OCI-LY7 (cell line): ENCODE measurements around the gene LIN28A. TPM values are rescaled to one million over a fixed set of nuclear protein-coding genes. Genes with fewer than 3 reads are reported as not detected.
A peak's percentile ranks its signal among the peaks of the same experiment; 100 is the strongest.

ENCODE experiments used
- BruUV-seq: library from RNA; stranded (reverse); fragments of 400-500 nt; replicated peaks from 2 replicates; lab custom pipeline; 2021; lab: Mats Ljungman, UMichigan
- CTCF ChIA-PET: fragments of 300-600 bp; sonication (Branson Sonifier 250); formaldehyde crosslinking; loops from one replicate; lab custom pipeline; 2022; ENCODE audit warnings: antibody characterized with exemption; ENCODE audit not compliant: unreplicated experiment; lab: Charles Lee
- POLR2A ChIA-PET: fragments of 300-600 bp; sonication (Branson Sonifier 250); formaldehyde crosslinking; loops from one replicate; lab custom pipeline; 2022; ENCODE audit warnings: antibody characterized with exemption; lab: Charles Lee
- DNase-seq: peaks from one replicate; pipeline ENCODE4 v3.0.0-alpha.2; 2015; ENCODE audit warnings: low spot score
- H2AFZ ChIP-seq: fragments of 200-600 bp; sonication (generic), shearing (Covaris generic); 2 replicates; pipeline ENCODE4 v1.6.1; 2014; ENCODE audit warnings: mild to moderate bottlenecking, antibody characterized with exemption, low read length, moderate library complexity
- H3K27ac ChIP-seq: fragments of 200-600 bp; sonication (generic); 2 replicates; pipeline ENCODE4 v1.5.1; 2014; ENCODE audit warnings: mixed run types, low read depth, mild to moderate bottlenecking, moderate library complexity, low read length, inconsistent platforms; ENCODE audit not compliant: poor library complexity, severe bottlenecking
- H3K36me3 ChIP-seq: fragments of 200-600 bp; sonication (generic); 2 replicates; pipeline ENCODE4 v1.6.1; 2014; ENCODE audit warnings: mild to moderate bottlenecking, antibody characterized with exemption, low read length, moderate library complexity, mixed read lengths; ENCODE audit not compliant: insufficient read depth
- H3K4me1 ChIP-seq: fragments of 200-600 bp; sonication (generic); 2 replicates; pipeline ENCODE4 v1.5.1; 2014; ENCODE audit warnings: mild to moderate bottlenecking, low read length; ENCODE audit not compliant: insufficient read depth, poor library complexity, severe bottlenecking
- H3K4me2 ChIP-seq: fragments of 200-600 bp; sonication (generic); 2 replicates; pipeline ENCODE4 v1.6.1; 2014; ENCODE audit warnings: mild to moderate bottlenecking, low read length
- H3K4me3 ChIP-seq: fragments of 200-600 bp; sonication (generic); 2 replicates; pipeline ENCODE4 v1.5.1; 2014; ENCODE audit warnings: mild to moderate bottlenecking, low read depth, low read length; ENCODE audit not compliant: poor library complexity, severe bottlenecking
- H3K79me2 ChIP-seq: fragments of 200-600 bp; sonication (generic); 2 replicates; pipeline ENCODE4 v1.6.1; 2016; ENCODE audit warnings: low read depth, mild to moderate bottlenecking, low read length, moderate library complexity, mixed read lengths; ENCODE audit not compliant: insufficient read depth
- H3K9me2 ChIP-seq: fragments of 200-600 bp; sonication (generic); 2 replicates; pipeline ENCODE4 v1.6.1; 2016; ENCODE audit warnings: mild to moderate bottlenecking, low read length, mixed read lengths; ENCODE audit not compliant: insufficient read depth
- H3K9me3 ChIP-seq: fragments of 200-600 bp; sonication (generic); 2 replicates; pipeline ENCODE4 v1.6.1; 2014; ENCODE audit warnings: mild to moderate bottlenecking, mixed run types, low read length, mixed read lengths
- H4K20me1 ChIP-seq: fragments of 200-600 bp; sonication (generic); 2 replicates; pipeline ENCODE4 v1.6.1; 2014; ENCODE audit warnings: mild to moderate bottlenecking, antibody characterized with exemption, low read length, moderate library complexity, mixed read lengths; ENCODE audit not compliant: insufficient read depth
- EZH2phosphoT487 ChIP-seq: fragments of 200-600 bp; sonication (generic); IDR thresholded peaks from 2 replicates; pipeline ENCODE4 v1.6.1; 2018; ENCODE audit warnings: low read depth, borderline replicate concordance, mild to moderate bottlenecking, mixed run types, antibody characterized with exemption, low read length, moderate library complexity, mixed read lengths
- intact Hi-C: fragments of 100-400 bp; cut with micrococcal nuclease; formaldehyde crosslinking; loops from one replicate; pipeline ENCODE4 v1.10.0; 2022; ENCODE audit not compliant: unreplicated experiment
- total RNA-seq, 2 experiments: library from RNA; depleted of rRNA in 1 of 2; stranded (reverse); fragments of >200 nt in 1 of 2; shearing (Covaris generic) in 1 of 2; gene quantifications; 2 replicates each; pipeline ENCODE4 v1.2.3, GENCODE V29; 2014 to 2022
- TF ChIP-seq, protein P1 (sequence below): fragments of 200-600 bp; sonication (generic); conservative IDR thresholded peaks from 2 replicates; pipeline ENCODE4 v1.5.1; 2014; ENCODE audit warnings: mild to moderate bottlenecking, antibody characterized with exemption, low read length, moderate library complexity, mixed read lengths

Gene LIN28A
- total RNA-seq, 2 experiments from 2014 or later: not detected

DNA sequence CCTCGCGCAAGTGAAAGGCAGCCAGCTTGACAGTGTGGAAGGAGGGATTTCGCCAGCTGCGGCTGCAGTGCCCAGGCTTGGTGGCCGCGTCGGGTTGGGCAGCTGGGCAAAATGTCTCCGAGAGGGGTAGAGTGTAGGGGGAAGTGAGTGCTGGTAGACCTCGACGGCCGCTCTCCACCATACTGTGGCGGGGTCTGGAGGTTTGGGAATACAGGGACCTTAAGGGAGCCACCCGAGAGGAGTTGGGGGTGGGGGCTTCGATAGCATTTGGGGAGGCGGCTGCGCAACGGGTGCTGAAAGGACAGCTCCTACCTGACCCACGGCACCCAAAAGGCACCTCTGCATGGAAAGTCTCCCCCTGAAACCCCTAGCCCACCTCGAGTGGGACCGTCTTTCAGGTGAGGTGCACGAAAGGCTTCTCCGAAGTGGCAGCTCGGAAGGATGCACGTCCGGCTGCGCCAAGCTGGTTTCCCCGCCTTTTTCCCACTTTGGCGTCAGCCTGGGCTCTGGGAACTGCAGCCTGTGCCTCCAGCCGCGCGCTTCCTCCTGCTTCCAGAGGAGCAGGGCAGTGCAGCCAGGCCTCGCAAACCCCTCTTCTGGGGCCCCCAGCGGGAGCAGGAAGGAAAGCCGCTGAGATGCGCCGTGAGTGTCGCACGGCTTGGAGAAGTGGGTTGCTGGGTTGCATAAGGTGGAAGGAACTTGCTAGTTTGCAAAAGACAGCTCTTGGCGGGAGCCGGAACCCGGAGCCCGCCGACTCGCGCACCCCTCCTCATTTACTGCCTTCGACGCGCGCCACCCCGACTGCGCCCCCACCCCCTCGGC is 61.1 kb downstream of the LIN28A start:
- no peaks in the 10 kb centered on the region for H3K9me3 ChIP-seq
- DNase-seq: no peak
- no peak for TF ChIP-seq EZH2phosphoT487
- TF ChIP-seq, protein P1, sequence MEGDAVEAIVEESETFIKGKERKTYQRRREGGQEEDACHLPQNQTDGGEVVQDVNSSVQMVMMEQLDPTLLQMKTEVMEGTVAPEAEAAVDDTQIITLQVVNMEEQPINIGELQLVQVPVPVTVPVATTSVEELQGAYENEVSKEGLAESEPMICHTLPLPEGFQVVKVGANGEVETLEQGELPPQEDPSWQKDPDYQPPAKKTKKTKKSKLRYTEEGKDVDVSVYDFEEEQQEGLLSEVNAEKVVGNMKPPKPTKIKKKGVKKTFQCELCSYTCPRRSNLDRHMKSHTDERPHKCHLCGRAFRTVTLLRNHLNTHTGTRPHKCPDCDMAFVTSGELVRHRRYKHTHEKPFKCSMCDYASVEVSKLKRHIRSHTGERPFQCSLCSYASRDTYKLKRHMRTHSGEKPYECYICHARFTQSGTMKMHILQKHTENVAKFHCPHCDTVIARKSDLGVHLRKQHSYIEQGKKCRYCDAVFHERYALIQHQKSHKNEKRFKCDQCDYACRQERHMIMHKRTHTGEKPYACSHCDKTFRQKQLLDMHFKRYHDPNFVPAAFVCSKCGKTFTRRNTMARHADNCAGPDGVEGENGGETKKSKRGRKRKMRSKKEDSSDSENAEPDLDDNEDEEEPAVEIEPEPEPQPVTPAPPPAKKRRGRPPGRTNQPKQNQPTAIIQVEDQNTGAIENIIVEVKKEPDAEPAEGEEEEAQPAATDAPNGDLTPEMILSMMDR: 0 out of 2 replicates have a peak, but pooled peaks have one; percentile 17
- H3K27ac ChIP-seq: peak overlapping the region; percentile 95
- CTCF ChIA-PET: interaction anchor here (0.6 kb wide), 1 partner anchor 52 kb away, joined by 3 read pairs; no protein-coding TSS in a partner anchor
- no peaks in the 10 kb centered on the region for H3K9me2 ChIP-seq
- peaks cover 20% of the 10 kb centered on the region for H3K79me2 ChIP-seq
- peak overlapping the region; percentile 96 for H3K4me3 ChIP-seq
- peaks cover 18% of the 10 kb centered on the region for H4K20me1 ChIP-seq
- H3K36me3 ChIP-seq: peaks cover 71% of the 10 kb centered on the region
- POLR2A ChIA-PET: interaction anchor here (0.6 to 1.3 kb wide), 4 partner anchors 18 to 114 kb away, joined by 3 to 6 read pairs (median 4); partner anchors contain the start of gene DHDDS
- H3K4me1 ChIP-seq: peaks cover 50% of the 10 kb centered on the region
- H3K4me2 ChIP-seq: peak overlapping the region; percentile 89
- H2AFZ ChIP-seq: peak overlapping the region; percentile 52; the same call in 1 of the 2 replicates
- BruUV-seq: no TSS peak
- intact Hi-C loops: loop anchor here (2.0 to 5.0 kb wide), 4 partner anchors 39 to 184 kb away; partner anchors contain the start of gene DHDDS

GRCh38 chr1:26472320-26472900 is 61.8 kb downstream of the LIN28A start, which contains the start of gene HMGN2:
HMGN2 (plus strand) TSS chr1:26472440; CDS start chr1:26472613, 173 bp downstream.
- Histone ChIP-seq H3K79me2 (peaks cover 20% of the 10 kb centered on the region), H2AFZ (peak within 1 kb of the TSS; percentile 52; the same call in 1 of the 2 replicates), H4K20me1 (peaks cover 18% of the 10 kb centered on the region), H3K27ac (peak within 1 kb of the TSS; percentile 95), H3K9me3 (no peaks in the 10 kb centered on the region), H3K4me1 (peaks cover 57% of the 10 kb centered on the region), H3K9me2 (no peaks in the 10 kb centered on the region), H3K4me3 (peak within 1 kb of the TSS; percentile 96), H3K4me2 (peak within 1 kb of the TSS; percentile 89), H3K36me3 (peaks cover 71% of the 10 kb centered on the region)
- BruUV-seq: no TSS peak
- peak; percentile 96 for DNase-seq
- ChIA-PET POLR2A (interaction anchor here (0.6 to 1.3 kb wide), 4 partner anchors 17 to 115 kb away, joined by 3 to 6 read pairs (median 4); partner anchors contain the start of gene DHDDS), CTCF (no interaction called here)
- no peak for TF ChIP-seq EZH2phosphoT487
- TF ChIP-seq, protein P1: no peak
- intact Hi-C loops: loop anchor here (2.0 to 5.0 kb wide), 3 partner anchors 58 to 185 kb away; no protein-coding TSS in a partner anchor
